Cardiac fibroblast (primary cell): ENCODE results near the gene C19orf47.

Source experiments
- DNase-seq, 2 donors: peaks; one replicate each; pipeline versions ENCODE4 v3.0.0 to v3.0.0-alpha.2; 2010; ENCODE audit warnings: low read depth in 2 of 2
- H3K4me3 ChIP-seq, 2 donors: replicated peaks in 1 of 2; 1 replicate in 1 of 2; 2 replicates in 1 of 2; pipeline ENCODE4 v1.5.1; 2011; ENCODE audit warnings: low read depth in 2 of 2, low read length in 2 of 2, mild to moderate bottlenecking in 2 of 2, moderate library complexity in 1 of 2
- CTCF ChIP-seq: IDR thresholded peaks from one replicate; pipeline ENCODE4 v1.5.1; 2011; ENCODE audit warnings: low read depth, mild to moderate bottlenecking, low read length, inconsistent platforms

C19orf47 gene

GRCh38 chr19:40282209-40282580 lies 66.0 kb downstream of the C19orf47 start:
- TF ChIP-seq CTCF, result no peak
- H3K4me3 ChIP-seq, result no peak overlapping the region
- DNase-seq, result no peak

- no peak overlapping the region for H3K4me3 ChIP-seq
- peak in 1 of 2 donors; percentile 15 for DNase-seq
- TF ChIP-seq CTCF, result no peak
Observed at GRCh38 chr19:40281381-40282208, 66.6 kb downstream of the C19orf47 start.

- DNase-seq, result no peak
- H3K4me3 ChIP-seq, result no peak overlapping the region
Observed at GRCh38 chr19:40280608-40281221, 67.5 kb downstream of the C19orf47 start.

GRCh38 chr19:40279761-40280607 lies 68.2 kb downstream of the C19orf47 start:
- DNase-seq, result no peak
- no peak overlapping the region for H3K4me3 ChIP-seq

More at GRCh38 chr19:40280608-40281221, 67.5 kb downstream of the C19orf47 start:
- TF ChIP-seq CTCF, result no peak

GRCh38 chr19:40279120-40279551 lies 69.1 kb downstream of the C19orf47 start:
- no peak for TF ChIP-seq CTCF

More at GRCh38 chr19:40279761-40280607, 68.2 kb downstream of the C19orf47 start:
- TF ChIP-seq CTCF, result no peak

GRCh38 chr19:40278361-40279035 lies 69.7 kb downstream of the C19orf47 start:
- peak overlapping the region in 1 of 2 donors; percentile 1 for H3K4me3 ChIP-seq
- no peak for DNase-seq
- TF ChIP-seq CTCF, result no peak

More at GRCh38 chr19:40279120-40279551, 69.1 kb downstream of the C19orf47 start:
- DNase-seq, result peak; percentile 51 to 86
- H3K4me3 ChIP-seq, result peak overlapping the region; percentile 10 to 26
